IMR-90 (cell line): Measurements from ENCODE around the gene EBLN2. TPM values are rescaled to one million over a fixed set of nuclear protein-coding genes. Genes with fewer than 3 reads are reported as not detected.
"Not testable (repeated sequence)": the region's sequence is repeated elsewhere in the genome, so short reads cannot be mapped to it uniquely, and the experiment has no call there.

Experiments used
- ATAC-seq: fragments of 200-7000 bp; cut with Tn5 transposase; 2 replicates; pipeline ENCODE4 v1.9.1; 2020; ENCODE audit warnings: low read depth, mild to moderate bottlenecking, moderate library complexity
- BruUV-seq: library from RNA; stranded (reverse); fragments of 400-500 nt; replicated peaks from 2 replicates; lab custom pipeline; 2021; lab: Mats Ljungman, UMichigan
- CTCF ChIA-PET: fragments of 300-600 bp; formaldehyde crosslinking; extraction: SDS; loops from one replicate; lab custom pipeline; 2021; ENCODE audit warnings: antibody characterized with exemption; lab: Yijun Ruan, JAX
- POLR2A ChIA-PET: fragments of 300-600 bp; sonication (Branson Sonifier 250); formaldehyde crosslinking; loops from one replicate; lab custom pipeline; 2022; ENCODE audit warnings: antibody characterized with exemption; ENCODE audit not compliant: unreplicated experiment; lab: Charles Lee
- DNase-seq: peaks from one replicate; pipeline ENCODE4 v3.0.0; 2013
- H2AFZ ChIP-seq: replicated peaks from 2 replicates; pipeline ENCODE3; 2013; ENCODE audit warnings: low read length, mild to moderate bottlenecking; ENCODE audit not compliant: poor library complexity
- H2AK5ac ChIP-seq: 2 replicates; pipeline ENCODE4 v1.6.1; 2013; ENCODE audit warnings: low read depth, low read length, inconsistent platforms
- H2AK9ac ChIP-seq: replicated peaks from 2 replicates; pipeline ENCODE3; 2013; ENCODE audit warnings: mild to moderate bottlenecking, low read depth, low read length, moderate library complexity; ENCODE audit not compliant: poor library complexity
- H2BK120ac ChIP-seq: 2 replicates; pipeline ENCODE4 v1.6.1; 2013; ENCODE audit warnings: low read depth, low read length, inconsistent platforms
- H2BK15ac ChIP-seq: 3 replicates; pipeline ENCODE4 v1.6.1; 2013; ENCODE audit warnings: low read depth, low read length, inconsistent platforms
- H2BK20ac ChIP-seq: 2 replicates; pipeline ENCODE4 v1.6.1; 2013; ENCODE audit warnings: low read depth, mild to moderate bottlenecking, inconsistent platforms, low read length, moderate library complexity
- H2BK5ac ChIP-seq: 2 replicates; pipeline ENCODE4 v1.6.1; 2013; ENCODE audit warnings: mild to moderate bottlenecking, low read depth, low read length, inconsistent platforms; ENCODE audit not compliant: poor library complexity, severe bottlenecking
- H3K14ac ChIP-seq: replicated peaks from 2 replicates; pipeline ENCODE4 v1.6.1; 2013; ENCODE audit warnings: low read depth, low read length, inconsistent platforms
- H3K18ac ChIP-seq: 2 replicates; pipeline ENCODE4 v1.6.1; 2013; ENCODE audit warnings: low read depth, low read length, control low read depth
- H3K23ac ChIP-seq: 2 replicates; pipeline ENCODE4 v1.6.1; 2013; ENCODE audit warnings: low read depth, low read length, inconsistent platforms
- H3K27ac ChIP-seq: 2 replicates; pipeline ENCODE4 v1.5.1; 2013; ENCODE audit warnings: mild to moderate bottlenecking, control low read depth, low read length; ENCODE audit not compliant: insufficient read depth
- H3K27me3 ChIP-seq: 2 replicates; pipeline ENCODE4 v1.6.1; 2013; ENCODE audit warnings: low read length; ENCODE audit not compliant: control insufficient read depth, insufficient read depth
- H3K36me3 ChIP-seq: 2 replicates; pipeline ENCODE4 v1.6.1; 2013; ENCODE audit warnings: low read length, mixed read lengths; ENCODE audit not compliant: control insufficient read depth, insufficient read depth
- H3K4ac ChIP-seq: 2 replicates; pipeline ENCODE4 v1.6.1; 2013; ENCODE audit warnings: low read depth, low read length, inconsistent platforms
- H3K4me1 ChIP-seq: 2 replicates; pipeline ENCODE4 v1.6.1; 2013; ENCODE audit warnings: low read length, mixed read lengths; ENCODE audit not compliant: control insufficient read depth, insufficient read depth
- H3K4me2 ChIP-seq: 2 replicates; pipeline ENCODE4 v1.6.1; 2013; ENCODE audit warnings: low read depth, mild to moderate bottlenecking, control low read depth, low read length, moderate library complexity
- H3K4me3 ChIP-seq: 2 replicates; pipeline ENCODE4 v1.5.1; 2013; ENCODE audit warnings: low read depth, mild to moderate bottlenecking, control low read depth, low read length, moderate library complexity; ENCODE audit not compliant: insufficient read depth
- H3K56ac ChIP-seq: 2 replicates; pipeline ENCODE4 v1.6.1; 2013; ENCODE audit warnings: low read length, inconsistent platforms; ENCODE audit not compliant: insufficient read depth; ENCODE audit errors: extremely low read depth
- H3K79me1 ChIP-seq, 2 experiments: 2 replicates each; pipeline ENCODE4 v1.6.1; 2013; ENCODE audit warnings: low read length in 2 of 2, inconsistent platforms in 1 of 2, low read depth in 1 of 2
- H3K9ac ChIP-seq: 2 replicates; pipeline ENCODE4 v1.6.1; 2013; ENCODE audit warnings: low read depth, low read length, control low read depth
- H3K9me1 ChIP-seq: 2 replicates; pipeline ENCODE4 v1.6.1; 2013; ENCODE audit warnings: low read length, inconsistent platforms; ENCODE audit not compliant: insufficient read depth
- H3K9me3 ChIP-seq: 2 replicates; pipeline ENCODE4 v1.6.1; 2013; ENCODE audit warnings: low read length; ENCODE audit not compliant: control insufficient read depth, insufficient read depth
- H4K20me1 ChIP-seq: 2 replicates; pipeline ENCODE4 v1.6.1; 2013; ENCODE audit warnings: low read length, inconsistent platforms; ENCODE audit not compliant: insufficient read depth
- H4K5ac ChIP-seq: 2 replicates; pipeline ENCODE4 v1.6.1; 2013; ENCODE audit warnings: mild to moderate bottlenecking, low read depth, low read length, control low read depth
- H4K8ac ChIP-seq, 2 experiments: 2 replicates each; pipeline ENCODE4 v1.6.1; 2013; ENCODE audit warnings: low read depth in 2 of 2, low read length in 2 of 2, control low read depth in 1 of 2, inconsistent platforms in 1 of 2
- H4K91ac ChIP-seq: 2 replicates; pipeline ENCODE4 v1.6.1; 2013; ENCODE audit warnings: low read depth, low read length, inconsistent platforms; ENCODE audit not compliant: insufficient read depth
- CEBPB ChIP-seq: IDR thresholded peaks from 2 replicates; pipeline ENCODE4 v1.6.1; 2012; ENCODE audit warnings: low read depth, low read length, improper control_type of control experiment
- POLR2A ChIP-seq: IDR thresholded peaks from 2 replicates; pipeline ENCODE4 v1.6.1; 2012; ENCODE audit warnings: mild to moderate bottlenecking, low read depth, low read length
- WGBS, 2 experiments: methylation state at CpG; one replicate each; pipeline versions ENCODE4 v1.1.5 to v1.1.7; 2013; ENCODE audit warnings: missing lambda C conversion rate in 2 of 2; ENCODE audit not compliant: insufficient read length in 1 of 2; ENCODE audit errors: extremely low coverage in 2 of 2; 5-methylcytosine and 5-hydroxymethylcytosine counted together
- dilution Hi-C: fragments of 300-500 bp; cut with HindIII; formaldehyde crosslinking; loops from one replicate; pipeline ENCODE4 v1.14.3; 2018; ENCODE audit warnings: low sequenced_read_pairs; ENCODE audit not compliant: unreplicated experiment
- in situ Hi-C: fragments of 300-500 bp; cut with MboI; formaldehyde crosslinking; loops from 3 replicates; pipeline ENCODE4 v1.14.3; 2019; ENCODE audit warnings: low sequenced_read_pairs, inconsistent platforms, mixed read lengths
- intact Hi-C: fragments of 100-400 bp; cut with micrococcal nuclease; formaldehyde crosslinking; loops from 2 replicates; pipeline ENCODE4 v1.10.0; 2022
- polyA plus RNA-seq, 3 experiments: library from polyadenylated mRNA; depleted of rRNA; stranded (reverse); fragments of >200 nt; gene quantifications; 2 replicates each; pipeline ENCODE4 v1.2.3, GENCODE V29; 2012; ENCODE audit warnings: low replicate concordance in 1 of 3
- total RNA-seq: library from RNA; depleted of rRNA; stranded (reverse); fragments of >200 nt; gene quantifications from 2 replicates; pipeline ENCODE4 v1.2.3, GENCODE V29; 2012

The EBLN2 gene
- total and polyA plus RNA-seq, 2 of the 4 experiments (the other 2 are of a cell fraction): 2.5 to 7.7 TPM

DNA sequence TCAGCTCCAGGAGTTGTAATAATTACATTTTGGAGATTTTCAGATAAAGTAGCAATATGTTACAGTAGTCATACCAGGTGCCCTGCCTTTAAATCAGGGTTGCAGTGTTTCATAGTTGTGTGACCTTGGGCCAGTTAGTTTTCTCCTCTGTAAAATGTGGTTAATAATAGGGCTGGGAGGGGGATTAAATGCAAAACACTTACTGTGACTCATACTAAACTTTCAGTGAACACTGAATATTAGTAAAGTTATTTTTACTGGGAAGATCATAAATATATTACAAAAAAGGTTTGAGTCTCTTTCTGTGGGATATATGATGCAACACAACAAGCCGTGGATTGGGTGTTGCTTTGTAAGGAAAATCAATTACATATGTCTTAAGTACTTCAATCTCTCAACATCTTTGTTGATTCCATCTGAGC is 1.1 kb upstream of the EBLN2 start:
- peaks cover 6% of the 10 kb centered on the region for H3K4me1 ChIP-seq
- ChIA-PET POLR2A (no interaction called here), CTCF (interaction anchor here (0.9 kb wide), 1 partner anchor 120 kb away, joined by 6 read pairs; no protein-coding TSS in a partner anchor)
- no peak overlapping the region for H3K18ac ChIP-seq
- H3K9ac ChIP-seq: no peak overlapping the region
- H3K4me2 ChIP-seq: no peak overlapping the region
- dilution Hi-C loops (no loop called here), intact Hi-C loops (no loop called here), in situ Hi-C loops (no loop called here)
- no peak overlapping the region for H2AK9ac ChIP-seq
- H3K27me3 ChIP-seq: no peaks in the 10 kb centered on the region
- H2AK5ac ChIP-seq: no peak overlapping the region
- H4K5ac ChIP-seq: no peak overlapping the region
- no peak overlapping the region for H3K4me3 ChIP-seq
- no peak overlapping the region for H2BK5ac ChIP-seq
- peaks cover 30 to 58% of the 10 kb centered on the region in 2 experiments for H3K79me1 ChIP-seq
- ATAC-seq: no peak; the same call in none of the 2 replicates
- WGBS, 2 experiments: no CpG with 5 or more reads among the region's 1 CpG
- H2BK20ac ChIP-seq: no peak overlapping the region
- peaks cover 8% of the 10 kb centered on the region for H3K9me1 ChIP-seq
- H3K56ac ChIP-seq: no peak overlapping the region
- no peak overlapping the region for H3K27ac ChIP-seq
- no peaks in the 10 kb centered on the region for H3K9me3 ChIP-seq
- peaks cover 18% of the 10 kb centered on the region for H3K36me3 ChIP-seq
- peaks cover 33% of the 10 kb centered on the region; the same call in 1 of the 2 replicates for H4K20me1 ChIP-seq
- H2BK120ac ChIP-seq: no peak overlapping the region
- no peak overlapping the region for H3K14ac ChIP-seq
- DNase-seq: peak; percentile 27
- H2BK15ac ChIP-seq: no peak overlapping the region
- no peak overlapping the region for H3K23ac ChIP-seq
- no peak overlapping the region for H3K4ac ChIP-seq
- no peak overlapping the region for H4K8ac ChIP-seq
- no peak overlapping the region for H4K91ac ChIP-seq
- no peak for TF ChIP-seq POLR2A
- peak; percentile 66 for TF ChIP-seq CEBPB
- no TSS peak for BruUV-seq
- H2AFZ ChIP-seq: no peak overlapping the region

DNA sequence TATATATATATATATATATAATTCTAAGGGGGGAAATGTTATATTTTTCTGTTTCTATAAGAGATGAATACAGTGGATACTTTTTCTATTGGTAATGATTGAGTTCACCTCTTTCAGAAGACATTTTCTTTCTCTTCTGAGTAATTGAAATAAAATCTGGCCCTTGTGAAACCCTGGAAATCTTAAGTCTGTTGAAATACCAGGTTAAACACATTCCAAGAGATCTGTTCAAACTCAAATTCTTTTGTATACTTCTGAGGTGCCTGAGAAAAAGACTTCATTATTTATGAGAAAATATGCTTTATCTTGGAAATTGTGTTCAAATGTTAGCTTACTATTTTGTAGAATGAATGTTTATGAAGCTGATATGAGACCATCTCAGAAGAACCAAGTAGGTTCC is 4.8 kb downstream of the EBLN2 start:
- H3K36me3 ChIP-seq: peaks cover 18% of the 10 kb centered on the region
- H3K9me3 ChIP-seq, BruUV-seq, H4K8ac ChIP-seq, ATAC-seq, H2AFZ ChIP-seq, H3K4ac ChIP-seq, H3K27ac ChIP-seq, H2BK15ac ChIP-seq, in situ Hi-C loops, H2AK5ac ChIP-seq, H3K9ac ChIP-seq, H3K4me3 ChIP-seq, H4K5ac ChIP-seq, H3K14ac ChIP-seq, H3K56ac ChIP-seq, H4K91ac ChIP-seq, H2AK9ac ChIP-seq, dilution Hi-C loops, CTCF ChIA-PET, intact Hi-C loops, H3K23ac ChIP-seq, H2BK20ac ChIP-seq, H3K27me3 ChIP-seq, H2BK120ac ChIP-seq: not testable (repeated sequence)
- peak overlapping the region; percentile 87 for H2BK5ac ChIP-seq
- peaks cover 13% of the 10 kb centered on the region for H3K9me1 ChIP-seq
- H3K18ac ChIP-seq: 0 out of 2 replicates have a peak overlapping the region, but pooled peaks have one; percentile 29
- POLR2A ChIA-PET: interaction anchor here (0.7 kb wide), 1 partner anchor 1336 kb away, joined by 6 read pairs; no protein-coding TSS in a partner anchor
- H3K79me1 ChIP-seq: peaks cover 20 to 33% of the 10 kb centered on the region in 2 experiments
- peak overlapping the region; percentile 56; the same call in 1 of the 2 replicates for H3K4me2 ChIP-seq
- H4K20me1 ChIP-seq: peaks cover 11% of the 10 kb centered on the region
- peaks cover 18% of the 10 kb centered on the region for H3K4me1 ChIP-seq
- DNase-seq: peak; percentile 58
